HG03066 (cell line): Measurements from ENCODE around the gene KRTAP10-2.

Source experiments
- ATAC-seq: cut with Tn5 transposase; IDR thresholded peaks from one replicate; pipeline ENCODE4 v1.9.1; 2021; ENCODE audit warnings: low read depth; ENCODE audit not compliant: unreplicated experiment

KRTAP10-2 gene

GRCh38 chr21:44516342-44516741, 35.0 kb downstream of the KRTAP10-2 start:
- no peak for ATAC-seq

DNA sequence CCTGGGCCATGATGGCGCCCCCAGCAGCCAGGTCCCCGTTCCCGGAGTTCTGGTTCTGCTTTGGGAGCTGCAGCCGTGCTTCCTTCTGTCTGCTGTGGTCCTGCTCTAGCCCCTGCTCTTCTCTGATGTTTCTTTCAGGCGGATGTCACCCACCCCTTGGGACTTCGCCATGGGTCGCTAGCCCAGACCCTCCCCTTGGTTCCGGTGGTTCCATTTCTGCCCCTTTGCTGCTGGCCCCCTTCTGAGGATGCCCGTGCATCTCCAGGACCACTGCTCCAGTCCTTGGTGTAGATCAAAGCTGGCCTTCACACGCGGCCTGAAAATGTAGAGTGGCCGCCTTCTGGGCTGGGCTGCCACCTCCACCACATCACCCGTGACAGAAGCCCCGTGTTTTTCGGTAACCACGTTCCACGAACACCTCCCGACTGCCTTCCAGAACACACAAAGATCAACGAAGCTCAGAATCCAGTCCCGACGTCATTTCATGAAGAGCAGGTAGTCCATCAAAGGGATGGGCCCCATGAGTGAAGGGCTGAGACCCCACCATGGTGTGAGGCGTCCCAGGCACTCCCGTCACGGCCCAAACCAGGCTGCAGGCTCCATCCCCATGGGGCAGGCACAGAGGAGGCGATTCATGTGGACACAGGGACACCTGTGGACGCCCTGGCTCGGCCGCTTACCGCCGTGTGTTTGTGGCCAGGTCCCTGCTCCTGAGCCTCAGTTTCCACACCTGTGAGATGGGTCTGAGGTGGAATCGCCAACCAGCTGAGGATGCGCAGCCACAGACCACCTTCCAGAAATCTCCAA, 35.7 kb downstream of the KRTAP10-2 start:
- no peak for ATAC-seq

GRCh38 chr21:44514746-44515358, 36.5 kb downstream of the KRTAP10-2 start:
- ATAC-seq, result no peak

DNA sequence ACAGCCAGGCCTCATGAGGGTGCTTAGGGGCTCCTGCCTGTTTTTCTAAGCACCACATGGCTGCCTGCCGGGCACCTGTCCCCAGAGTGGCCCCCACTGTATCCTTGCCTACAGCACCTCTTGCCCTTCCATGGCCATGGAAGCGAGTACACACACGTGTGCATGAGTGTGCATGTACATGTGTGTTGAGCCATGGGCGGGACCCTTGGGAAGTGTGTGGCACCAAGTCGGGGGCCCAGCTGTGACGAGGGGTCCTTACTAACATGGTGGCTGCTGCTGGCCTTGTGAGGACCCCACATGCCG, 37.1 kb downstream of the KRTAP10-2 start:
- ATAC-seq, result no peak

- no peak for ATAC-seq
These were observed 37.7 kb downstream of the KRTAP10-2 start for GRCh38 chr21:44513389-44514217.

GRCh38 chr21:44512496-44513388, 38.6 kb downstream of the KRTAP10-2 start:
- ATAC-seq, result no peak

GRCh38 chr21:44511938-44512275, 39.4 kb downstream of the KRTAP10-2 start:
- no peak for ATAC-seq

GRCh38 chr21:44511219-44511937, 39.9 kb downstream of the KRTAP10-2 start:
- no peak for ATAC-seq

GRCh38 chr21:44510508-44511218, 40.6 kb downstream of the KRTAP10-2 start:
- no peak for ATAC-seq

DNA sequence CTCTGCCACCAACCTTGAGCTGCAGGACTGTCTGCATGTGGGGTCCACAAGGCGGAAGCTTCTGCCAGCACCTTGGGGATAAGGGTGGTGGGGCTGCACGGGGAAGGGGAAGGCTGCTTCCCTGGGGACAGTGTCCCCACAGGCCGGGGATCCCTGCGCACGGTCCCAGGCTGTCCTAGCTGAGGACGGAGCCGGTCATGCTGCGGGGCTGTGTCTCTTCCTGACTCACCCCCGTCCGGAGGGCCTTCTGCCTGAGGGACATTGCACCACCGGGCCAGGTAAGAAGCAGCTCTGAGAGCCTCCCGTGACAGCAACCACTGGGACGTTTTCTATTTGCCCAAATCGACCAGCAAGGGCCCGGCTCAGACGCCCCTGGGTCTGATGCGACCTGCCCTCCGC, 41.2 kb downstream of the KRTAP10-2 start:
- no peak for ATAC-seq

- ATAC-seq, result no peak
These were observed 41.8 kb downstream of the KRTAP10-2 start for GRCh38 chr21:44509539-44509938.

DNA sequence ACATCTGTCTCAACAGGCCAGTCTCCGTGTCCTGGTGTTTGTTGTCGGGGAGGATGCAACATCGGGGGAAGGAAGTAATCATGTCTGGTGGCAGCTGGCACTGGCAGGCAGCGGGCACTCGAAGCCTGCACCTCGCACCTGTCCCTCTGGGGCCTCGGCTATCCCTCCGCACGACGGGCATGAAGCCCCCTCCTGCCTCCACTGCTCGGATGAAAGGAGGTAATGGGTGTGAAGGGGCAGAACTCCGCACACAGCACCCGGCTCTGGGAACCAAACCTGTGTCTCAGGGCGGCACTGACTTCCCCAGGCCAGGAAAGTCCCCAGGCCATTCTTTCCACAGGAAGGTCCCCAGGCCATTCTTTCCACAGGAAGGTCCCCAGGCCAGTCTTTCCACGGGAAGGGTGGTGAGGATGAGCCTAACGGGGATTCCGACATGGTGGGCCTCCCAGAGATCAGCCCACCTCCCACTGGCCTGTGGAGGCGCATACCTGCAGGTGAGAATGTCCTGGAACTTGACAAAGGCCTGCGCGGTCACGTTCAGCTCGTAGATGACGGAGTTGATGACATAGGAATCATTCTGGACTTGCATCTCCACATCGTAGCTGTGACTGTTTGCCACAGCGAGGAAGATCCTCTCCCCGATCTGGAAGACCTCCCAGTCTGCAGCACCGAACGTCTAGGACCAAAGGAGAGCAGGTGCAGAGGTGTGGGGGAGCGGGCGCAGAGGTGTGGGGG, 42.4 kb downstream of the KRTAP10-2 start:
- no peak for ATAC-seq

GRCh38 chr21:44508426-44508710, 42.9 kb downstream of the KRTAP10-2 start:
- ATAC-seq, result no peak

GRCh38 chr21:44507673-44508425, 43.5 kb downstream of the KRTAP10-2 start:
- no peak for ATAC-seq

GRCh38 chr21:44506279-44507255, 44.7 kb downstream of the KRTAP10-2 start:
- ATAC-seq, result no peak

GRCh38 chr21:44505673-44506278, 45.5 kb downstream of the KRTAP10-2 start:
- no peak for ATAC-seq
